ENCODE data around the gene EPHB6.
A peak's percentile ranks its signal among the peaks of the same experiment; 100 is the strongest.

Gene EPHB6

GRCh38 chr7:142862351-142862750 lies 7.5 kb downstream of the EPHB6 start:
- H3K27ac ChIP-seq = peak overlapping the region; percentile 97
- no peak for TF ChIP-seq CTCF (conservative IDR thresholded peaks at IDR 0.05)

GRCh38 chr7:142862786-142863400 lies 8.0 kb downstream of the EPHB6 start:
- TF ChIP-seq CTCF (conservative IDR thresholded peaks at IDR 0.05) = no peak
- peak overlapping the region; percentile 97 for H3K27ac ChIP-seq

GRCh38 chr7:142863891-142864685 lies 9.2 kb downstream of the EPHB6 start:
- no peak for TF ChIP-seq CTCF (conservative IDR thresholded peaks at IDR 0.05)
- no peak overlapping the region; the same call in 1 of the 2 replicates for H3K27ac ChIP-seq

- no peak for TF ChIP-seq CTCF (conservative IDR thresholded peaks at IDR 0.05)
- H3K27ac ChIP-seq = no peak overlapping the region; the same call in 1 of the 2 replicates
These were observed 10.3 kb downstream of the EPHB6 start for GRCh38 chr7:142864980-142865747.

GRCh38 chr7:142865766-142866165 lies 10.9 kb downstream of the EPHB6 start:
- TF ChIP-seq CTCF (conservative IDR thresholded peaks at IDR 0.05) = no peak
- peak overlapping the region; percentile 34; the same call in 1 of the 2 replicates for H3K27ac ChIP-seq

- TF ChIP-seq CTCF (conservative IDR thresholded peaks at IDR 0.05) = peak; percentile 95
- H3K27ac ChIP-seq = peak overlapping the region; percentile 34; the same call in 1 of the 2 replicates
These were observed 11.7 kb downstream of the EPHB6 start for GRCh38 chr7:142866361-142867096.

GRCh38 chr7:142867097-142867378 lies 12.2 kb downstream of the EPHB6 start:
- TF ChIP-seq CTCF (conservative IDR thresholded peaks at IDR 0.05) = no peak
- no peak overlapping the region for H3K27ac ChIP-seq
